Measurements from ENCODE around the gene S100A4. TPM values are rescaled to one million over a fixed set of nuclear protein-coding genes. Genes with fewer than 3 reads are reported as not detected.

S100A4 gene
- total and polyA plus RNA-seq, 2 experiments from 2014 or later, result 14.2 to 36.0 TPM

DNA sequence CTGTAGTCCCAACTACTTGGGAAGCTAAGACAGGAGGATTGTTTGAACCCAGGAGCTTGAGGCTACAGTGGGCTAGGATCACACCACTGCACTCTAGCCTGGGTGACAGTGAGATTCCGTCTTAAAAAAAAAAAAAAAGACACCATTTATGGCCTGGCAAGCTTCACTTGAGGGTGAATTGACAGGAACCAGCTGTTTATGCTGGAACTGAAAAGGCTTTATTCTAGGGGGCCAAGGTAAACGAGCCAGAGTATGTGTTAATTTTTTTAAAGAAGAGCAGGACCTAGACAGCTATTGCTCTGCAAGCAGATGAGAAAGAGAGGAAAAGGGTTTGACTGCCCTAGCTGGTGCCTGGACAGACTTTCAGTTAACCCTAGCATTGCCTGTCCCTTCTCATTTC is 46.9 kb downstream of the S100A4 start (continued):
- no peak for TF ChIP-seq REST (IDR thresholded peaks at IDR 0.05; ENCODE audit: unreplicated experiment)

GRCh38 chr1:153495536-153495935 is 50.1 kb downstream of the S100A4 start:
- Histone ChIP-seq H3K79me2 (replicated peaks; ENCODE audit: insufficient read depth) (no peaks in the 10 kb centered on the region), H3K36me3 (ENCODE audit: insufficient read depth) (no peaks in the 10 kb centered on the region), H4K20me1 (replicated peaks; ENCODE audit: insufficient read depth) (no peaks in the 10 kb centered on the region), H3K9me2 (ENCODE audit: insufficient read depth) (no peaks in the 10 kb centered on the region), H3K4me3 (no peak overlapping the region), H3F3A (replicated peaks; ENCODE audit: low read depth) (no peaks in the 10 kb centered on the region), H3K4me1 (ENCODE audit: insufficient read depth) (peaks cover 5% of the 10 kb centered on the region), H3K27ac (ENCODE audit: low read depth) (no peak overlapping the region), H3K4me2 (no peak overlapping the region), H3K27me3 (ENCODE audit: insufficient read depth) (no peaks in the 10 kb centered on the region), H2AFZ (peak overlapping the region; percentile 89)
- no peak for DNase-seq (ENCODE audit: low spot score)
- Mint-ChIP-seq H3K4me1 (peaks cover 31% of the 10 kb centered on the region), H3K27me3 (ENCODE audit: insufficient read depth, low read depth, poor library complexity) (peaks cover 2% of the 10 kb centered on the region), H3K36me3 (ENCODE audit: low read depth) (no peaks in the 10 kb centered on the region), H3K9me3 (no peaks in the 10 kb centered on the region), H3K4me3 (no peak overlapping the region), H3K27ac (0 out of 2 replicates have a peak overlapping the region, but pooled peaks have one; percentile 30)
- ATAC-seq, result no peak
- no peak for TF ChIP-seq ZNF462 (CRISPR knock-in tag; IDR thresholded peaks at IDR 0.05)
- no peak for TF ChIP-seq REST (IDR thresholded peaks at IDR 0.05; ENCODE audit: unreplicated experiment)
- no peak for TF ChIP-seq STAT1 (IDR thresholded peaks at IDR 0.05; ENCODE audit: unreplicated experiment)
- no peak for TF ChIP-seq POLR2AphosphoS5 (IDR thresholded peaks at IDR 0.05; ENCODE audit: low read depth)
- TF ChIP-seq, protein P1, sequence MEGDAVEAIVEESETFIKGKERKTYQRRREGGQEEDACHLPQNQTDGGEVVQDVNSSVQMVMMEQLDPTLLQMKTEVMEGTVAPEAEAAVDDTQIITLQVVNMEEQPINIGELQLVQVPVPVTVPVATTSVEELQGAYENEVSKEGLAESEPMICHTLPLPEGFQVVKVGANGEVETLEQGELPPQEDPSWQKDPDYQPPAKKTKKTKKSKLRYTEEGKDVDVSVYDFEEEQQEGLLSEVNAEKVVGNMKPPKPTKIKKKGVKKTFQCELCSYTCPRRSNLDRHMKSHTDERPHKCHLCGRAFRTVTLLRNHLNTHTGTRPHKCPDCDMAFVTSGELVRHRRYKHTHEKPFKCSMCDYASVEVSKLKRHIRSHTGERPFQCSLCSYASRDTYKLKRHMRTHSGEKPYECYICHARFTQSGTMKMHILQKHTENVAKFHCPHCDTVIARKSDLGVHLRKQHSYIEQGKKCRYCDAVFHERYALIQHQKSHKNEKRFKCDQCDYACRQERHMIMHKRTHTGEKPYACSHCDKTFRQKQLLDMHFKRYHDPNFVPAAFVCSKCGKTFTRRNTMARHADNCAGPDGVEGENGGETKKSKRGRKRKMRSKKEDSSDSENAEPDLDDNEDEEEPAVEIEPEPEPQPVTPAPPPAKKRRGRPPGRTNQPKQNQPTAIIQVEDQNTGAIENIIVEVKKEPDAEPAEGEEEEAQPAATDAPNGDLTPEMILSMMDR (conservative IDR thresholded peaks at IDR 0.05; ENCODE audit: low read depth in 2 of 2), result no peak
- TF ChIP-seq, protein P2, sequence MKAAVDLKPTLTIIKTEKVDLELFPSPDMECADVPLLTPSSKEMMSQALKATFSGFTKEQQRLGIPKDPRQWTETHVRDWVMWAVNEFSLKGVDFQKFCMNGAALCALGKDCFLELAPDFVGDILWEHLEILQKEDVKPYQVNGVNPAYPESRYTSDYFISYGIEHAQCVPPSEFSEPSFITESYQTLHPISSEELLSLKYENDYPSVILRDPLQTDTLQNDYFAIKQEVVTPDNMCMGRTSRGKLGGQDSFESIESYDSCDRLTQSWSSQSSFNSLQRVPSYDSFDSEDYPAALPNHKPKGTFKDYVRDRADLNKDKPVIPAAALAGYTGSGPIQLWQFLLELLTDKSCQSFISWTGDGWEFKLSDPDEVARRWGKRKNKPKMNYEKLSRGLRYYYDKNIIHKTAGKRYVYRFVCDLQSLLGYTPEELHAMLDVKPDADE (IDR thresholded peaks at IDR 0.05), result no peak
- TF ChIP-seq CREB1 (CRISPR knock-in tag; IDR thresholded peaks at IDR 0.05; ENCODE audit: low read depth), result no peak
- no peak for TF ChIP-seq ZNF331 (CRISPR knock-in tag; IDR thresholded peaks at IDR 0.05; ENCODE audit: low read depth)
- TF ChIP-seq JUNB (IDR thresholded peaks at IDR 0.05; ENCODE audit: unreplicated experiment), result no peak

Data from GM23338 (cell line).